Lung (tissue), 12 donors: ENCODE measurements around the gene COL12A1. TPM values are rescaled to one million over a fixed set of nuclear protein-coding genes. Genes with fewer than 3 reads are reported as not detected.

Experiments
- ATAC-seq: fragments of 200-7000 bp; cut with Tn5 transposase; one replicate; pipeline ENCODE4 v1.9.1; 2020; ENCODE audit warnings: moderate number of reproducible peaks; ENCODE audit not compliant: insufficient read depth, low FRiP score
- DNase-seq, 3 donors: peaks; one replicate each; pipeline ENCODE4 v3.0.0-alpha.2; 2013 to 2017
- H3K27ac ChIP-seq, 2 donors: one replicate each; pipeline ENCODE4 v1.5.1; 2013; ENCODE audit warnings: mild to moderate bottlenecking in 2 of 2, moderate library complexity in 2 of 2, control low read depth in 1 of 2, inconsistent platforms in 1 of 2, low read depth in 1 of 2, low read length in 1 of 2
- H3K27me3 ChIP-seq, 3 donors: one replicate each; pipeline ENCODE4 v1.5.1; 2013; ENCODE audit warnings: low read length in 2 of 3; ENCODE audit not compliant: control insufficient read depth in 3 of 3, insufficient read depth in 3 of 3
- H3K36me3 ChIP-seq, 4 donors: one replicate each; pipeline ENCODE4 v1.5.1; 2013; ENCODE audit warnings: low read length in 4 of 4, mild to moderate bottlenecking in 1 of 4, moderate library complexity in 1 of 4; ENCODE audit not compliant: control insufficient read depth in 4 of 4, insufficient read depth in 4 of 4
- H3K4me1 ChIP-seq, 5 donors: one replicate each; pipeline ENCODE4 v1.5.1; 2013; ENCODE audit warnings: low read length in 5 of 5, mild to moderate bottlenecking in 2 of 5, moderate library complexity in 1 of 5; ENCODE audit not compliant: control insufficient read depth in 5 of 5, insufficient read depth in 5 of 5
- H3K4me3 ChIP-seq: one replicate; pipeline ENCODE4 v1.5.1; 2013; ENCODE audit warnings: mild to moderate bottlenecking, control low read depth, moderate library complexity
- H3K9ac ChIP-seq, 2 donors: one replicate each; pipeline ENCODE4 v1.5.1; 2013; ENCODE audit warnings: low read length in 2 of 2, control low read depth in 1 of 2; ENCODE audit not compliant: insufficient read depth in 1 of 2
- H3K9me3 ChIP-seq, 4 donors: one replicate each; pipeline ENCODE4 v1.5.1; 2013; ENCODE audit warnings: low read length in 3 of 4, mild to moderate bottlenecking in 1 of 4, moderate library complexity in 1 of 4; ENCODE audit not compliant: control insufficient read depth in 4 of 4, insufficient read depth in 3 of 4
- WGBS, 2 donors: extraction: QIAGEN DNeasy Blood & Tissue Kit; methylation state at CpG; one replicate each; pipeline ENCODE4 v1.1.7; 2013; 5-methylcytosine and 5-hydroxymethylcytosine counted together
- polyA plus RNA-seq, 2 donors: library from polyadenylated mRNA; stranded (reverse); fragments of 200-250 nt; gene quantifications; one replicate each; pipeline ENCODE4 v1.2.1, GENCODE V29; 2013
- total RNA-seq, 2 donors: library from RNA; depleted of rRNA in 1 of 2; stranded (reverse); fragments of >200 nt in 1 of 2; gene quantifications; one replicate each; pipeline ENCODE4 v1.2.1, GENCODE V29; 2014 to 2021
- TF ChIP-seq, protein P1 (sequence below): IDR thresholded peaks from 2 replicates; pipeline ENCODE4 v1.5.1; 2012; ENCODE audit warnings: mild to moderate bottlenecking; ENCODE audit errors: control extremely low read depth, extremely low read depth
- donor health status: control.
- donor health status: control.
- donor health status: Bipolar disorder and iron deficiency.
- donor health status: healthy.
- donor health status: DM: yes; HTN: yes; CAD: no.

COL12A1 gene
- total and polyA plus RNA-seq, 4 donors: 10.6 to 75.7 (median 29.7) TPM

DNA sequence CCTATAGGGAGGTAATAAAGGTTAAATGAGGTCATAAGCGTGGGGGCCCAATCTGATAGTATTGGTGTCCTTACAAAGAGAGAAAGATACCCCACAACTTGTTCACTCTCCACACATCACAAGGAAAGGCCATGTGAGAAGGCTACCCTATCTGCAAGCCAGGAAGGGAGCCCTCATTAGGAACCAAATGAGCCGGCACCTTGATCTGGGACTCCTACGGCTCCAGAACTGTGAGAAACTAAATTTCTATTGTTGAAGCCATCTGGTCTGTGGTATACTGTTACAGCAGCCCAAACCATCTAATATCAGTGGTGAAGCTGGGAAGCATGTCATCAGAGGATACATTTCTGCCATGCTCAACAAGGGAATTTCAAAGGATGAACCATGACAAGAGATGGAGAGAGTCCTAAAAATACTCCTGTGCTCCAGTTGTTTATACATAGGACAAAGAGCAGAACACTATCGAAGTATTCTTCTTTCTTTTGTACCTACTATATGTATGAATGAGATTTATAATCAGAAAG, 27.3 kb upstream of the COL12A1 start:
- no peak overlapping the region for H3K9ac ChIP-seq
- H3K36me3 ChIP-seq: peaks cover 0 to 14% (median 5%) of the 10 kb centered on the region in 4 donors
- no peaks in the 10 kb centered on the region for H3K27me3 ChIP-seq
- WGBS, 2 donors: 93 to 96% methylated on average over 4 of the region's 4 CpGs
- ATAC-seq (no peak), DNase-seq (no peak)
- TF ChIP-seq, protein P1, sequence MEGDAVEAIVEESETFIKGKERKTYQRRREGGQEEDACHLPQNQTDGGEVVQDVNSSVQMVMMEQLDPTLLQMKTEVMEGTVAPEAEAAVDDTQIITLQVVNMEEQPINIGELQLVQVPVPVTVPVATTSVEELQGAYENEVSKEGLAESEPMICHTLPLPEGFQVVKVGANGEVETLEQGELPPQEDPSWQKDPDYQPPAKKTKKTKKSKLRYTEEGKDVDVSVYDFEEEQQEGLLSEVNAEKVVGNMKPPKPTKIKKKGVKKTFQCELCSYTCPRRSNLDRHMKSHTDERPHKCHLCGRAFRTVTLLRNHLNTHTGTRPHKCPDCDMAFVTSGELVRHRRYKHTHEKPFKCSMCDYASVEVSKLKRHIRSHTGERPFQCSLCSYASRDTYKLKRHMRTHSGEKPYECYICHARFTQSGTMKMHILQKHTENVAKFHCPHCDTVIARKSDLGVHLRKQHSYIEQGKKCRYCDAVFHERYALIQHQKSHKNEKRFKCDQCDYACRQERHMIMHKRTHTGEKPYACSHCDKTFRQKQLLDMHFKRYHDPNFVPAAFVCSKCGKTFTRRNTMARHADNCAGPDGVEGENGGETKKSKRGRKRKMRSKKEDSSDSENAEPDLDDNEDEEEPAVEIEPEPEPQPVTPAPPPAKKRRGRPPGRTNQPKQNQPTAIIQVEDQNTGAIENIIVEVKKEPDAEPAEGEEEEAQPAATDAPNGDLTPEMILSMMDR: no peak
- peaks cover 0 to 11% (median 4%) of the 10 kb centered on the region in 5 donors for H3K4me1 ChIP-seq
- no peak overlapping the region for H3K27ac ChIP-seq
- H3K4me3 ChIP-seq: no peak overlapping the region
- no peaks in the 10 kb centered on the region for H3K9me3 ChIP-seq

DNA sequence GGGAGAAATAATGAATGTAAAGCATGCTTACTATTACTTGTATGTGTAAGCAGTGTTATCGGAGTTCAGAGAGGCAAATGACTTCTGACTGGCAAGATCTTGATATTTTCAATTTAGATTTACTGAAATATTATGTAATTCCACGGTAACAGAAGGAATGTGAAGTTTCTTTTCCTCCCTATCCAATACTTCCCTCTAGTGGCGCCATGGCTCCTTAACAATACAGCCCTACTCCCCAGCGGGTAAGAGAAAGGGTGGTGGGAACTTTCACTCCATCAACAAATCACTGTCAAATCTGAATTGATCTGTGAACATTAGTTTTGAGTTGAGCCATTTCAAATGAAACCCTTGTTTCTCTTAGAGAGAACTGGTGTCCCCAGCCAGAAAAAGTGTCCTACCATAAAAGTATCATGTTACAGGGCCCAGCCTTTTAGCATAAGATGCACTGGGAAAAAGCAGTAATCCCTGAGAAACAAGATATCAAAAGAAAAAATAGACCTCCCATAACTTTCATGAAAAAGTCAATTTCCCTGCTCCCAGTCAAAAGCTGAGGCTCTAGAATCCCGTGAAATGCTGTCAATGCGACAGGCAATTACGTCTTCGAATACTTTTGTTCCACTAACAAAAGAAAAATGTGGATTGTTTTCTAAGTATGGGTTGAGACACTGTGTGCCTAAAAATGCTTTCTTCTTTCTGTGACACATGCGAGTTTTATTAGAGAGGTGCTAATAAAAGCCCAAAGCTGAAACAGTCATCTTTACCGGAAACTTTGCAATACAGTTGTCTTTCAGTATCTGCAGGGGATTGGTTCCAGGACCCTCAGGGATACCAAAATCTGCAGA, 24.9 kb upstream of the COL12A1 start:
- Histone ChIP-seq H3K9me3 (no peaks in the 10 kb centered on the region), H3K9ac (peak overlapping the region in 1 of 2 donors; percentile 8), H3K27me3 (no peaks in the 10 kb centered on the region), H3K4me1 (peaks cover 0 to 11% (median 4%) of the 10 kb centered on the region in 5 donors), H3K36me3 (no peaks in the 10 kb centered on the region), H3K4me3 (no peak overlapping the region), H3K27ac (no peak overlapping the region)
- ATAC-seq: no peak
- TF ChIP-seq, protein P1: peak; percentile 51
- peak; percentile 41 to 74 (median 73) for DNase-seq
- WGBS, 2 donors: 60 to 63% methylated on average over 10 of the region's 10 CpGs

DNA sequence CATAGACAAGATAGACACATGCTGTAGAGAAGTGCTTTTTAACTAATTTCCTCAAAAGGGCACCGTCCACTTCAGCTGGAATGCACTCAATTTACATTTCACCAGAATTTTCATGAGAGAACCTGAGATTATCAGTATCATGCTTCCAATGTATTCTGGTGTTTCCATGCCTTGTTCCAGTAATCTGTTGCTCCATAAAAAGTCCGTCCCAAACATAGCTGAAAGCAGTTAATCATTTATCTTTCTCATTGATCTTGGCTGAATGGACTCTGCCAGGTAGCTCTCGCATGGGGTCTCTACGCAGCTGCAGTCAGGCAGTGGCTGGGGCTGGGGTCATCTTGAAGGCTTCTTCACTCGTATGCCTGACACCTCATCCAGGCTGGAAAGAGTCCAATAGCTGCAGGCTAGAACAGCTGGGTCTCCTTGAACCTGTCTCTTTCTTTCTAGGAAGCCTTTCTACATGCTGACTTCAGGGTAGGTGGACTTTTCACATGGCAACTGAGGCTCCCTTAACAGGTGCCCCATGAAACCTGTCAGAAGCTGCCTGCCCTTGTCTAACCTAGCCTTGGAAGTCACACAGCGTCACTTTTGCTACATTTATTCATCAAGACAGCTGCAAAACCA, 18.6 kb upstream of the COL12A1 start:
- H3K4me3 ChIP-seq: no peak overlapping the region
- WGBS, 2 donors: 77 to 82% methylated on average over 6 of the region's 6 CpGs
- no peaks in the 10 kb centered on the region for H3K9me3 ChIP-seq
- TF ChIP-seq, protein P1: no peak
- no peaks in the 10 kb centered on the region for H3K27me3 ChIP-seq
- H3K9ac ChIP-seq: no peak overlapping the region
- no peaks in the 10 kb centered on the region for H3K36me3 ChIP-seq
- H3K27ac ChIP-seq: no peak overlapping the region
- H3K4me1 ChIP-seq: peaks cover 0 to 42% (median 0%) of the 10 kb centered on the region in 5 donors
- no peak for DNase-seq
- ATAC-seq: no peak
